ENCODE measurements around the gene TOP3B.
A peak's percentile ranks its signal among the peaks of the same experiment; 100 is the strongest.

DNA sequence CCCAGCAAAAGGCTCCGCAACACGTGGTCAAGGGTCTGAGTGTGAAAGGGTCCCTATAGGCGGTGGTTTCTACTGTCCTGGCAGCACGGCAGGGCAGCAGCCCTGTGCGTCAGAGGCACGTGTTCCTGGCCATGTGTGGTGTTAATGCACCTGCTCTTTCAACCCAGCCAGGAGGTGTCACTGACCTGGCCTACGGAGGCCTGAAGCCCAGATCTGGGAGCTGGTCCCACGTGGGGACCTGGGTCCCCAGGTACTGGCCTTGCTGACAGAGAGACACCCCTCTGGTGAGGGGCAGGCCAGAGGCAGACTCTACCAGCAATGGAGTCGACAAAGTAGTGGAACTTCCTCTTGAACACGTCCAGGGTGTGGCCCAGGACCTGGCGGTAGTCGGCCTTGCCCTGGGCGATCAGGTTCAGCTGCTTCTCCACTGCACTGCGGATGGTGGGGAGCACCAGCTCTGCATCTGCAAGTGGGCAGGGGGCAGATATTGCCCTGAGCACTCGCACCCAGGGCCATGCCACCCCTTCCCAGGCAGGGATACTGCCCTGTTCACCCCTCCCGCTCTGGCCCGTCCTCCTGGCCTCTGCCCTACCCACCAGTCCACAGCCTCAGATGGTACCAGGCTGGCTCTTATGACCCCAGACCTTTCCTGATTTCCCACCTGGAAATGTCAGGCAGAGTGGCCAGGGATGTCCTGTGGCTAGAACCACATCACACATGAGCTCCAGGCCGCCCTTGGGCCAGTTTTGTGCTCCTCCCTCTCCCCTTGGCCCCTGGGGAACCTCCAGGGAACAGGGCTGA, 23.1 kb downstream of the TOP3B start:
- TF ChIP-seq SPI1 (IDR thresholded peaks at IDR 0.05; ENCODE audit: low read depth, low read length) (no peak), TAF1 (IDR thresholded peaks at IDR 0.05; ENCODE audit: low read depth, low read length) (no peak), POLR2AphosphoS5 (IDR thresholded peaks at IDR 0.05; ENCODE audit: low read depth, low read length) (no peak; the same call in none of the 2 replicates), POLR2A (IDR thresholded peaks at IDR 0.05; ENCODE audit: low read depth, low read length) (peak; percentile 32; the same call in 1 of the 2 replicates), POU2F2 (IDR thresholded peaks at IDR 0.05; ENCODE audit: low read depth, low read length) (no peak)
